Testis (tissue), 2 donors: ENCODE results near the gene TMEM151B.

Experiments used
- CTCF ChIP-seq, 3 experiments: fragments of 450-650 bp in 2 of 3; fragments of 200-600 bp in 1 of 3; sonication (generic) in 1 of 3; IDR thresholded peaks; one replicate each; pipeline ENCODE4 v1.5.1; 2016 to 2019; ENCODE audit warnings: antibody characterized with exemption in 3 of 3, mild to moderate bottlenecking in 2 of 3, moderate library complexity in 1 of 3
- POLR2A ChIP-seq: fragments of 450-650 bp; IDR thresholded peaks from one replicate; pipeline ENCODE4 v1.6.1; 2017; ENCODE audit warnings: antibody characterized with exemption, mild to moderate bottlenecking, moderate library complexity

GRCh38 chr6:44339301-44339700, 69.1 kb downstream of the TMEM151B start:
- TF ChIP-seq POLR2A (no peak), CTCF (IDR thresholded peaks at IDR 0.05) (no peak)
